NCI-H1417 treated with DMSO at 0.1 percent for 48 hours (cell line): ENCODE measurements around the gene RETREG2.

Experiments used
- DNase-seq: peaks from one replicate; lab custom pipeline; 2025; lab: John Stamatoyannopoulos, UW

The RETREG2 gene

DNA sequence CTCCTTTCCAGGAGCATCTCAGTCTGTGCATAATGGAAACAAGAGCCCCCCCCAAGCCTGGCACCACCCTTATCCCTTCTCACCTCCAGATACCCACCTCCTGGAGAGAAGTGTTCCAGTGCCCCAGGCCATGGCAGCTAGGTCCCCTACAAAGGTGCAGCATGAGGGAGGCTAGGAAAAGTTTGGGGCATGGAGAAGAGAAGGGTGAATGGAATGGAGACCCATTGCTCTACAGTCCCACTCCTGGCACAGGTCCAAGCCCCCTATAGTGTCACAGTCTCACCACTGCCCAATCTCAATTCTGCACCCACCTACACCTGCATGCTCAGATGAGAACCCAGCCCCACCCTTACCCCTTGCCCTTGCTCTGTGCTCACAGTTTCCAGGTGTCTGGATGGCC, 9.1 kb upstream of the RETREG2 start:
- DNase-seq: no peak

DNA sequence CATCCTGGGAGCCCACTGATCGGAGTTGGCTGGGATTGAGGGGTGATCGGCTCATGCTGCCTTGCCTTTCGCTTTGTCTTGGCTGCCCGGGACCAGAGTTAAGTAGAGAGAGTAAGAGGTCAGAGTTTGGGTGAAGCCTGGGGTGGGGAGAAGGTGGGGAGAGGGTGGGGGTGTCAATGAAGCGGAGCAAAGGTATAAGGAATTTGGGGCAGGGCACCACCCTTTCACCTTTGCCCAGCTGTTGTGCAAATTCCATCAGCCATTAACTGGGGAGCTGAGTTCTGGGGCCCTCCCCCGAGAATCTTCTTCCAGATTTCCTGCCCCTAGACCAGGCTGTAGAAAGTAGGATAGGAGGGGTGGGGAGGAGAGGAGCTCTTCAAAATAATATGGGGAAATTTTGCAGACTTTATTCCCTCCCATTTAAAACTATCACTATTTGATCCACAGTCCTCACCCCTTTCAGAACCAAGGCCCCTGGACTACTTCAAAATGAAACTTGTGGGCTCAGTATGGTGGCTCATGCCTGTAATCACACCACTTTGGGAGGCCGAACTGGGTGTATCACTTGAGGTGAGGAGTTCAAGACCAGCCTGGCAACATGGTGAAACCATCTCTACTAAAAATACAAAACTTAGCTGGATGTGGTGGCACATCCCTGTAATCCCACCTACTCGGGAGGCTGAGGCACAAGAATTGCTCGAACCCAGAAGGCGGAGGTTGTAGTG, 8.0 kb upstream of the RETREG2 start, which contains the start of gene SLC23A3:
TSS of gene SLC23A3 (minus strand) at position 100 of the 725 bp plus-strand sequence. CDS start at position 55, 45 bp downstream.
- no peak for DNase-seq

DNA sequence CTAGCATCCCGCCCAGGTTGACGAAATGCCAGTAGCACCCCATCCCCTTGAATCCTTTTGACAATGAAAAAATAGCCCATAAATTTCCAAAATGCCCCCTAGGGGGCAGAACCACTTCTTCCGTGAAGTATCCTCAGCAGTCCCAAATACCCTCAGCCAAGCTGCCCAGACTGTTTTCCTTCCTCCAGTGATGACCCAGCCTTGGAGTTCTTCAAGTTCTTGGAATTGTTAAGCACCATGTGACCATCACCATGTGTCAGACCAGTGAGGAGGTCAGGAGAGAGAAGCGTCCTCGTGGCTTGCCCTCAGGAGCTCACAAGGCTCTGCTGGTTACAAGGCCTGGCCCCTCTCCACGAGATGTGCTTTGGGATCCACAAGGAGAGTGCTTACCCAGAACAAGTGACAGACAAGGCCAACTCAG, 6.8 kb upstream of the RETREG2 start:
- no peak for DNase-seq

DNA sequence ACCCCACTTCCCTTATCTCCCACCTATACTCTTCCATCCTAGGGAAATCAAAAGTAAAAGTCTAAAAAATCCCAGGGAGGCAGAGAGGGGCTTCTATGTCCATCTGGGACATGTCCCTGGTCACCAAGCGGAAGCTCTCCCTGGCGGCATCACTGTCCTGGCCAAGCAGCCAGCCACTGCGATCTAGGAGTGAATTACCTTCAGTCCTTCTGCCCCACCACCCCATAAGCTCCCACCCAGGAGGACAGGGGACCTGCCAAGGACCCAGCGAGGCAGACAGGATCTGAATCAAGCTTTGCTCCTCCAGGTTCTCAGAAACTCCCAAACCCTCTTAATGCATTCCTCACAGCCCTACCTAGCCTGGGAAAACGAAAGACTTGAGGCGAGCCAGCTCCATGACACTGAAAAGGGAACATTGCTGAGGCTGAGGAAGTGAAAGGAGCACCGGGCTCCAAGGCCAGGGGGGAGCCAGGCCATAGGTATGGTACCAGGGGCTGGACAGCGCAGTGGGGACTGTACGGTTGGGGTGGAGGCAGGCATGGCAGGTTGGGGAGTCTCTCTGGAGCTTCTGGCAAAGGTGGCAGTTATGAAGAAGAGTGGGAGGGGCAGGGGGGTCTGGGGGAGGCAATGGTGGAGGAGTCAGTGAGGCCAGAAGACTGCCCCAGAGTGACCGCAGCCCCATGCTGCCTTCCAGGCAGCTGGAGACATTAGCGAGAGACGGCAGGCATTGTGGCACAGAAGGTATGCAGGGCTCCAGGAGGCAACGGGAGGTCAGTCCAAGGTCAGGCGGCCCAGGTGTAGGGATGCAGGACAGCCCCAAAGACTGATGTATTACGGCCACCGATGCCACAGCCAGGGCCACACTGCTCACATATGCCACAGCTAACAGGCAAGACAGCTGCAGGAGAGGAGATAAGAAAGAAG, 5.6 kb upstream of the RETREG2 start:
- no peak for DNase-seq

DNA sequence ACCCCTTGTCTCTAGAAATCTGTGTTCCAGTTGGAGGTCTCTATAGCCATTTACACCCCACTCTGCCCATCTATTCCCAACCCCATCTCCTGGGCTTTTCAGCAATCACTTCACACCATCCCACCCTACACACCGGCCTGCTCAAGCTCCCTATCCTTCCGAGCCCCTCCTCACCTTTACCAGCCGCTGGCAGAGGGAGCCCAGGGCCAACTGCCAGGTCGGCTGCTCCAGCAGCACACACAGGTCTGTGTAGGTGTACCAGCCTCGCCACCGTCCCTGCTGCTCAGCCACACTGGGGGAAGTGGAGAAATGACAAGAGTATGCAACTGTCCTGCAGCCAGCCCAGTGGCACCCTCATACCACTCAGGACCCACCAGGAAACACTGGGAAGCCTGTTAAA, 4.9 kb upstream of the RETREG2 start:
- no peak for DNase-seq

DNA sequence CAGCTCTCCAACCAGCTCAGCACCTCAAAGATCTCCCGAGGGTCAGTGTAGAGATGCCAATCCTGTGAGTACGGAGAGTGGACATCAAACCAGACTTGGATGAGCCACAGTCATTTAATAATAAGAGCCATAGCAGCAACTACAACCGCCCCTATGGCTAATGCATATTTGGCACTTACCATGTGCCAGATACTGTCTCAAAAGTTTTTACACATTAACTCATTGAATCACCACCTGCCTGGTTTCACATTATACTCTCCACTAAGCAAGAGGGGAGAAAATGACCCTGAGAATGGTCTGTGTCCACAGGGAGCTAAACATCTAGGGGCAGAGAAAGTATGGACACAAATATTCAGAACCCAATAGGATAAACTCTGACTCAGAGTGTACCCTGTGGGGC, 3.9 kb upstream of the RETREG2 start:
- no peak for DNase-seq

DNA sequence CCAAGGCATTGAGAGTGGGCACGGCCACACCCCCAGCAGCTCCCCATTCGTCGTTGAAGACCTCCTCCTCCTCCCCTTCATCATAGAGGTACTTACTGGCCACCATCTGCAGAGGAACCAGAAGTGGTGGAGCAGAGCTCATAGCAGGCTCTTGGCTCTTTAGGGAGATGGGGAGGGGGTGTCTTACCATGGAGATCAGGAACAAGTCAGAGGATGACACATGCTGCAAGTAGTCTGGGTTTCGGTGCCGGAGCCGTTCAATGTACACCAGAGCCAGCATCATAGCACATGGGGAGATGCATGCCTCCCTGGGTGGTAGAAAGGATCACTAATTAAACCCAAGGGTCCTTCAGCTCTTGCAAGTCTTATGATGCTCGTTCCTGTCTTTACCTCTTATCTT, 3.3 kb upstream of the RETREG2 start:
- no peak for DNase-seq

DNA sequence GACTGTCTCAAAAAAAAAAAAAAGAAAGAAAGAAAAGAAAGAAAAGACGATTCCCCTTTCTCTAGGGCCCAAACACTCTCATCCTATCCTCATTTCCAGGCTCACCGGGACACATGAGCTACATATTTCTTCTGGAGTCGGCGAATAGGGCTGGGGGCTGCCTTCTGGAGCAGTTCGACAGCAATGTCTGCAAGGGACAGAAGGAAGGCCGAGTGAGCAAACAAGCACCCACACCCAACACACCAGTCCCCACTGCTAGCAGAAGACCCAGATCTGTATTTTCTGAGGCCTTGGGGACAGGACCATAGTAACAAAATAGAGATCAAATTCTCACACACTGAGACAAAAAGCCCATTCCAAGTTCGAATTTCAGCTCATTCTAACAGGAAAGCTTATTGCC, 2.6 kb upstream of the RETREG2 start:
- DNase-seq: no peak

DNA sequence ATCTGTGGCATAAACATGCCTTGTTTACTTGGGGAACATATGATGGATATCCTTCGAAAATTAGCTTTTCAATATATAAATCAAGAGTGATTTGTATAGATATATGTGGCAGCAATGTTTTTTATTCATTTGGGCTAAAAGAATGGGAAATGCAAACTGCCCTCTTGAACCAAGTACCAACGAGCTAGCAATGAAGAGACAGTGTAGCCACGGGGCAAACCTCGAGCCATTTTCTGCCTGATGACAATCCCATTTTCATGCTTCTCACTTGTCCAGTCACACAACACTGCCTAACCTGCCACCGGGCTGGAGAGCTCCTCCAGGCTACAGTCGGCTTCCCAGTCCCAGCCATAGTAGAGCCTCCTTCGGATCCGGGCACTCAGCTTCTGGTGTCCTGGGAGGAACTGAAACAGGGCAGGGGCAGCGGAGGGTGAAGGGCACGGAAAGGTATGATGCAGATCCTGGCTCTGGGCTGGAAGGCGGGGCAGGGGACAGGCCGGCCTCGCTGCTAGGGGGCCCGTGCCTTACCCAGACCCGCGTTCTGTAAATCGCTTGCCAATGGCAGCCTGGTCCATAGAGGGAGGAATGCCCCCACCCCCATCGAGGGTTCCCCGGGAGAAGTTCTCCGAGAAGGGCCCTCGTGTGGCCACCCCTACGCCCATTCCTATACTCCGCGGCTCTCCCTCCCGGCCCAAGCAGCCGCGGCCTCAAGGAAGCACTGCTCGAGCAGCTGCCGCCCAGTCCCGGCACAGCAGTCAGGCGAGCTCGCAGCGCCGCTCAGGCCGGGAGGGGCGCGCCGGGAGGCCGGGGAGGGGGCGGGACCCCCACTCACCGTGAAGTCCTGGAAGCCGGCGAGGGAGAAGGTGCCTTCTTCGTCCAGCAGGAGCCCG, 1.9 kb upstream of the RETREG2 start:
- no peak for DNase-seq

DNA sequence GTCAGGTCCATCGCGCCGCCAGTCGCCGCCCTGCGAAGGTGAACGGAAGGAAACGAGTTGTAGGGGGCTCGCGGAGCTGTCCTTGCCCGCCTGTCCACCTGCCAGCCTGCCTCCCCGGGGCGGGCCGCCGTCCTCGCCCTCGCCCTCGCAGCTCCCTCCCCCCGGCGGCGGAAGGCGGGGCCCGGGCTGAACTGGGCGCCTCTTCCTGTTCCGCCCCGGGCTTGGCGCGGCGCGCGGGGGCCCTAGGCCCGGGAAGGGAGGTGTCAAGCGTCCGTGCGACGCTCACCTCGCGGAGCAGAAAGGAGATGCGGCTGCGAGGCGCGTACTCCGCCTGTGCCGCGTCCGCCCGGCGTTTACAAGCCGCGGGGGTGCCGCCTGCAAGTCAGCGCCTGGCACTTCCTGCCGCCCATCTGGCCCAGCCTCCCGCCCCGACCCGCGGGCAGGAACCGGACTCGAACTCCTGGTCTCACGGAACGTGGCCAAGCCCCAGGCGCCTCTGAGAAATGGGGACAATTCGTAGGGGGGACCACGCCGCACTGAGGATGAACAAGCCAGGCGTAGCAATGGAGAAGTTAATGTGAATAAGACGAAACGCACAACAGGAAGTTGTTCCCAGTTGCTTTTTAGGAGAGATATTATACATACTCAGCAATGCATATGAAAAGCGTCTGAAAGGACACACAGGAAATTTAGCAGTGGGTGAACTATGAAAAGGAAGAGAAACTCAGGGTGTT, 1.1 kb upstream of the RETREG2 start, which contains the start of gene CNPPD1:
TSS of gene CNPPD1 (minus strand) at position 108 of the 734 bp plus-strand sequence. CDS start at position 11, 97 bp downstream.
- DNase-seq: peak; percentile 67

DNA sequence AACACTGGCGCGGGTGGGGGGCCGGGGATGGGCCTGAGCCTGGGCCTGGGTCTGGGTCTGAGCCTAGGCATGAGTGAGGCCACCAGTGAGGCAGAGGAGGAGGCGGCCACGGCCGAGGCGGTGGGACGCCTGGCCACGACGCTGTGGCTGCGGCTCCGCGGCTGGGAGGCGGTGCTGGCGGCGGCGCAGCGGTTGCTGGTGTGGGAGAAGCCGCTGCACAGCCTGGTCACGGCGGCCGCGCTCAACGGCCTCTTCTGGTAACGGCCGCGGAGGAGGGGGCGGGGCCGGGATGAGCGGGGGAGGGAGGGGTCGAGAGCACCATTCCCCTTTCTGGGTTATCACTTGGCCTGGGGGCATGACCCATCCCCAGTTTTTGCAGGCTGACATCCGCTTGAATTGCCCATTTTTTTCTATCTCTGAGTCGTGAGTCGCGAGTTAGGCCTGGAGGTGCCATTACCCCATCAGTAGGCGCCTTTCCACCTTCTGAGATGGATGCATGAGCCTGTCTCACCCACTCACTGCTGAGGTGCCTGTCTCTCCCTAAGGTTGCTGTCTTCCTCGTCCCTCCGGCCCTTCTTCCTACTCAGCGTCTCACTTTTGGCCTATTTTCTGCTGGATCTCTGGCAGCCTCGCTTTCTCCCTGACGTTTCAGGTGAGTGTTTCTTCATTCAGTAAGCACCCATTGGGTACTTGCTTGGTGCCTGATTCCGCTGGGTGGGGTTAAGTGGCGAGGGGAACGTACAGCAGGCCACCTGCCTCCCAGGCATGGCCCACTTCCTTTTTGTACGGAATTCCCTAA, 501 bp downstream of the RETREG2 start:
- DNase-seq: no peak

DNA sequence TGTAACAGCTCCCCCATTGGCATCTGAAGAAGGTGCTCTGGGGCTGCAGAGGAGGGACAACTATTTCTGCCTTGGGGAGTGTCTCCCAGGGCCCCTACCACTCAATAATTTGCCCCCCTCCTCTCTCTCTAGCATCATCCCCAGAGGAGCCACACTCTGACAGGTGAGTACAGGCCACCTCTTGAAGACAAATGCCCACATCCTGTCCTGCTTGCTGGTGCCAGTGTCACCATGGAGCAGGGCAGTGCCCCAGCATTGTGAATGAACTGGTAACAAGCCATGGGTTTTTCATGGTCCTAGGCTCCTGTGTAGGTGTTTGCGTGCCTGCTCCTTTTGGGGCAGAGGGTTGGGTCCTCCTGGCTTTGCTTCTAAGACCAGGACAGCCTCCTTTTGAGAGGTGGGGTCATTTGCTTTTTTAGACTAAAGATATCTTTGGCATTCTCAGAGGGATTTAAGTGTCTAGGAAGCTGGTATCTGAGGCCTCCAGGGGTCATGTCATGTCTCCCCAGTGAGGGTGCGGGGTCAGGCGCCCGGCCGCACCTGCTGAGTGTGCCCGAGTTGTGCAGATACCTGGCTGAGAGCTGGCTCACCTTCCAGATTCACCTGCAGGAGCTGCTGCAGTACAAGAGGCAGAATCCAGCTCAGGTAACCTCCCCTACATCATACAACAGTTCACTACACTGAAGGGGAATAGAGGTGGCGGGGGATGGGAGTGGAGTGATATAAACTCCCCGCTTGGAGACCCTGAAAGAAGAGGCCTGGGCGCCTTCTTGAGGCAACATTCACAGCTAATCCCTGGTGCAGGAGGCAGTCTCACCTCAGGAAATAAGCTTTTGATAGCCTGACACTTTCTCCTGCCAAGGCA, 1.8 kb downstream of the RETREG2 start:
- DNase-seq: no peak

DNA sequence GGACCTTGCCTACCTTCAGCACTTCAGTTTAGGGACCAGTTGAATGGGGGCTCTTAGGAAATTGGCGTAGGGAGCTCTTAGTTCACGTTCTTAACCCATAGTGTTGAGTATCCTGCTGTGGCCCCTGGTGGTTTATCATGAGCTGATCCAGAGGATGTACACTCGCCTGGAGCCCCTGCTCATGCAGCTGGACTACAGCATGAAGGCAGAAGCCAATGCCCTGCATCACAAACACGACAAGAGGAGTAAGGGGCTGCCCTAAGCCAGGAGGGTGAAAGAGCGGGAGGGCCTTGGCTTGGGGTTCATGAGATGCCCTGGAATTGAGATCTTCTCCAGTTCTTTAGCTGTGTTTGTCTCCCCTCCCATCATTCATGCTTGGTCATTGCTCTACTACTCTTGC, 2.9 kb downstream of the RETREG2 start:
- no peak for DNase-seq

DNA sequence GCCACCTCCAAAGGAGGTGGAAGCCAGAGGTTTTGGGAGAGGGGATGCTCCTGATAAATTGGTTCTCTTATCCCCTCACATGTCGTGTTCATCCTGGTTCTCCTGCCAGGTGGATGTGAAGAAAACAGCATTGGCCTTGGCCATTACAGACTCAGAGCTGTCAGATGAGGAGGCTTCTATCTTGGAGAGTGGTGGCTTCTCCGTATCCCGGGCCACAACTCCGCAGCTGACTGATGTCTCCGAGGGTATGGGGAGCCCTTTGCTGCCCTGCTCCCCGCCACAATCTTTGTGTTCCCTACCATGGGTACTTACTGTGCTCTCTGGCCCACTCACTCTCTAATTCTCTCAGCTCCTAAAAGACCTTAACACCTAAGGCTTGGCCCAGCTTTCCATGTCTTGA, 3.5 kb downstream of the RETREG2 start:
- no peak for DNase-seq

DNA sequence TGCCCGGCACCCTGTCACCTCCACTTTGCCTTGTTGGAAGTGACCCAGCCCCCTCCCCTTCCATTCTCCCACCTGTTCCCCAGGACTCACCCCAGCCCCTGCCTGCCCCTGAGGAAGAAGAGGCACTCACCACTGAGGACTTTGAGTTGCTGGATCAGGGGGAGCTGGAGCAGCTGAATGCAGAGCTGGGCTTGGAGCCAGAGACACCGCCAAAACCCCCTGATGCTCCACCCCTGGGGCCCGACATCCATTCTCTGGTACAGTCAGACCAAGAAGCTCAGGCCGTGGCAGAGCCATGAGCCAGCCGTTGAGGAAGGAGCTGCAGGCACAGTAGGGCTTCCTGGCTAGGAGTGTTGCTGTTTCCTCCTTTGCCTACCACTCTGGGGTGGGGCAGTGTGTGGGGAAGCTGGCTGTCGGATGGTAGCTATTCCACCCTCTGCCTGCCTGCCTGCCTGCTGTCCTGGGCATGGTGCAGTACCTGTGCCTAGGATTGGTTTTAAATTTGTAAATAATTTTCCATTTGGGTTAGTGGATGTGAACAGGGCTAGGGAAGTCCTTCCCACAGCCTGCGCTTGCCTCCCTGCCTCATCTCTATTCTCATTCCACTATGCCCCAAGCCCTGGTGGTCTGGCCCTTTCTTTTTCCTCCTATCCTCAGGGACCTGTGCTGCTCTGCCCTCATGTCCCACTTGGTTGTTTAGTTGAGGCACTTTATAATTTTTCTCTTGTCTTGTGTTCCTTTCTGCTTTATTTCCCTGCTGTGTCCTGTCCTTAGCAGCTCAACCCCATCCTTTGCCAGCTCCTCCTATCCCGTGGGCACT, 4.5 kb downstream of the RETREG2 start:
- no peak for DNase-seq

DNA sequence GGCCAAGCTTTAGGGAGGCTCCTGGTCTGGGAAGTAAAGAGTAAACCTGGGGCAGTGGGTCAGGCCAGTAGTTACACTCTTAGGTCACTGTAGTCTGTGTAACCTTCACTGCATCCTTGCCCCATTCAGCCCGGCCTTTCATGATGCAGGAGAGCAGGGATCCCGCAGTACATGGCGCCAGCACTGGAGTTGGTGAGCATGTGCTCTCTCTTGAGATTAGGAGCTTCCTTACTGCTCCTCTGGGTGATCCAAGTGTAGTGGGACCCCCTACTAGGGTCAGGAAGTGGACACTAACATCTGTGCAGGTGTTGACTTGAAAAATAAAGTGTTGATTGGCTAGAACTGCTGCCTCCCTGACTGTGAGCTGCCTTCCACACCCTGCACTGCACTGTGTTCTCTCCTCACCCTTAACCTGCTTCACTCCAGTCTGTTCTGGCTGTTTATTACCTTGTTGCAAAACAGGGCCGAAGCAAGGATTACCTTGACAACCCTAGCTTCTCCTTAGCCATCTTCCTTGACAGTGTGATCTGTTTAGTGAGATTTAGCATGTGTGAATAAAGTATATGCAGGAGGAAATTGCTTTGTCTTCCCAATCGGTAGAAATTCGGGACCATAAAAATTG, 5.2 kb downstream of the RETREG2 start:
- no peak for DNase-seq

DNA sequence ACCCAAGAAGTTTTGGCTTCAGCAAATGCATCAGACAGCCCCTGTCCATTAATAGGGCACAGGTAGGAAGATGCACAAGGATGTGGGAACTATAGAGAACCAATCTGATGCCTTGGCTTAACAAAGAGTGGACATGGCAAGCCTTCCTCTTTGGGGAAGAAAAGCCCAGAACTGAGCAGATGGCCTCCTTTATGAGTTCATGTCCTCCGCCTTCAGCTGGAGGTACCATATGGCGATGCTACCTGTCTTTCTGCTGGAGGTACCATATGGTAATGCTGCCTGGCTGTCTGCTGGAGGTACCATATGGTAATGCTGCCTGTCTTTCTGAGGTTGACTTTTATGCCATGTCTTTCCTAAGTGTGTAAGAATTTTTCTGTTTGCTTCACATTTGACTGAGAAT, 6.0 kb downstream of the RETREG2 start:
- DNase-seq: no peak
